Activated CD4-positive, alpha-beta T cell treated with anti-CD3 and anti-CD28 coated beads, Interleukin-2, Interleukin-4, amounts not matched to agents 100 ng/mL and 50 ng/mL, durations not matched to agents 16 hours and 8 hours (primary cell): ENCODE measurements around the gene ANKRD33B.
"Not testable (repeated sequence)": the region's sequence is repeated elsewhere in the genome, so short reads cannot be mapped to it uniquely, and the experiment has no call there.

Experiments
- DNase-seq: peaks from one replicate; pipeline ENCODE4 v3.0.0-alpha.2; 2020; ENCODE audit warnings: low spot score

The ANKRD33B gene

GRCh38 chr5:10559151-10559550 is 4.7 kb upstream of the ANKRD33B start:
- no peak for DNase-seq

- no peak for DNase-seq
Measured at GRCh38 chr5:10559871-10560270, 4.0 kb upstream of the ANKRD33B start.

- no peak for DNase-seq
Measured at GRCh38 chr5:10562201-10563109, 1.4 kb upstream of the ANKRD33B start.

- peak; percentile 39 for DNase-seq
Measured at GRCh38 chr5:10563110-10563944, 543 bp upstream of the ANKRD33B start.

- DNase-seq: no peak
Measured at GRCh38 chr5:10564838-10565784, 1.2 kb downstream of the ANKRD33B start.

- peak; percentile 10 for DNase-seq
Measured at GRCh38 chr5:10565785-10566542, 2.1 kb downstream of the ANKRD33B start.

GRCh38 chr5:10566543-10567068 is 2.7 kb downstream of the ANKRD33B start:
- DNase-seq: no peak

GRCh38 chr5:10567121-10567591 is 3.3 kb downstream of the ANKRD33B start:
- peak; percentile 52 for DNase-seq

GRCh38 chr5:10567781-10568321 is 4.0 kb downstream of the ANKRD33B start:
- no peak for DNase-seq

- DNase-seq: not testable (repeated sequence)
Measured at GRCh38 chr5:10570540-10570939, 6.7 kb downstream of the ANKRD33B start.

- no peak for DNase-seq
Measured at GRCh38 chr5:10572451-10572850, 8.6 kb downstream of the ANKRD33B start.

GRCh38 chr5:10573487-10574145 is 9.7 kb downstream of the ANKRD33B start:
- DNase-seq: no peak

GRCh38 chr5:10574879-10575278 is 11.0 kb downstream of the ANKRD33B start:
- DNase-seq: not testable (repeated sequence)

GRCh38 chr5:10576121-10576789 is 12.4 kb downstream of the ANKRD33B start:
- DNase-seq: no peak

GRCh38 chr5:10576790-10577189 is 12.9 kb downstream of the ANKRD33B start:
- no peak for DNase-seq

GRCh38 chr5:10577371-10578292 is 13.8 kb downstream of the ANKRD33B start:
- DNase-seq: no peak

GRCh38 chr5:10578293-10578665 is 14.4 kb downstream of the ANKRD33B start:
- no peak for DNase-seq

GRCh38 chr5:10578869-10579268 is 15.0 kb downstream of the ANKRD33B start:
- DNase-seq: peak; percentile 27
